Skeletal muscle tissue (tissue), 4 donors: Measurements from ENCODE around the gene HOXD13. TPM values are rescaled to one million over a fixed set of nuclear protein-coding genes. Genes with fewer than 3 reads are reported as not detected.
A peak's percentile ranks its signal among the peaks of the same experiment; 100 is the strongest.

Source experiments
- H3K27ac ChIP-seq: one replicate; pipeline ENCODE4 v1.7.0; 2013; ENCODE audit warnings: mild to moderate bottlenecking, low read depth, low read length, inconsistent platforms
- H3K27me3 ChIP-seq, 3 donors: one replicate each; pipeline ENCODE4 v1.7.0; 2013; ENCODE audit warnings: low read length in 3 of 3; ENCODE audit not compliant: control insufficient read depth in 3 of 3, insufficient read depth in 3 of 3
- H3K36me3 ChIP-seq, 3 donors: one replicate each; pipeline ENCODE4 v1.7.0; 2013; ENCODE audit warnings: low read length in 3 of 3; ENCODE audit not compliant: control insufficient read depth in 3 of 3, insufficient read depth in 3 of 3
- H3K4me1 ChIP-seq, 3 donors: one replicate each; pipeline ENCODE4 v1.7.0; 2013; ENCODE audit warnings: low read length in 3 of 3, mild to moderate bottlenecking in 3 of 3; ENCODE audit not compliant: control insufficient read depth in 3 of 3, insufficient read depth in 3 of 3
- H3K4me3 ChIP-seq, 3 donors: one replicate each; pipeline ENCODE4 v1.7.0; 2013; ENCODE audit warnings: low read length in 3 of 3
- H3K9ac ChIP-seq, 3 donors: one replicate each; pipeline ENCODE4 v1.7.0; 2013; ENCODE audit warnings: low read length in 3 of 3, mild to moderate bottlenecking in 3 of 3, moderate library complexity in 2 of 3, low read depth in 1 of 3
- H3K9me3 ChIP-seq, 3 donors: one replicate each; pipeline ENCODE4 v1.7.0; 2013; ENCODE audit warnings: low read length in 3 of 3; ENCODE audit not compliant: control insufficient read depth in 3 of 3
- total RNA-seq: library from RNA; depleted of rRNA; stranded (reverse); fragments of >200 nt; gene quantifications from one replicate; pipeline ENCODE4 v1.2.3, GENCODE V29; 2014
- donor health status: Osteomylitis.

Gene HOXD13
- total RNA-seq, result under 0.01 TPM

GRCh38 chr2:176092270-176093144, at the start of gene HOXD13:
Gene HOXD13, plus strand, starts transcription at chr2:176092721. Its CDS starts 170 bp downstream, at chr2:176092891.
- Histone ChIP-seq H3K27me3 (peaks cover 93 to 98% (median 95%) of the 10 kb centered on the region in 3 donors), H3K36me3 (no peaks in the 10 kb centered on the region), H3K9me3 (no peaks in the 10 kb centered on the region), H3K4me1 (peaks cover 21 to 23% (median 23%) of the 10 kb centered on the region in 3 donors), H3K9ac (no peak within 1 kb of the TSS), H3K4me3 (peak within 1 kb of the TSS in 2 of 3 donors; percentile 54 to 56), H3K27ac (no peak within 1 kb of the TSS)

DNA sequence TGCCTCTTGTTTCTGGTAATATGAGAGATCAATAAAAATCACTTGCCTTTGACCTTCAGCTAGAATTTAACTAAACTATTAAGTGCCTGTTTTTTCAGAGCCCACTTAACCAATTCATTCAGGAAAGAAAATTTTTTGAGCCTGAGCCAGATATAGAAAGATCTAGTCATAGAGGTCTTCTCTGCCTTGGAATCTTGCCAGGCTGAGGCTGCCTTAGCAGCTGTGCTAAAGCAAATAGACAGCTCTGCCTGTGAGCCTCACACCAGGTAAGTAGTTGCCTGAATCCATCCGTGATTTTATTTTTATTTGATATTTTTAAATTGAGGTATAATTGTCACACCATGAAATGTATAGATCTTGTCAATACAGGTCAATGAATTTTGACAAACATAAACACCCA, 36.1 kb upstream of the HOXD13 start:
- Histone ChIP-seq H3K27ac (no peak overlapping the region), H3K36me3 (no peaks in the 10 kb centered on the region), H3K9me3 (no peaks in the 10 kb centered on the region), H3K4me3 (no peak overlapping the region), H3K4me1 (no peaks in the 10 kb centered on the region), H3K27me3 (peaks cover 0 to 10% (median 10%) of the 10 kb centered on the region in 3 donors), H3K9ac (no peak overlapping the region)

GRCh38 chr2:176063958-176064357, 28.6 kb upstream of the HOXD13 start:
- no peak overlapping the region for H3K9ac ChIP-seq
- H3K27ac ChIP-seq, result no peak overlapping the region
- H3K36me3 ChIP-seq, result no peaks in the 10 kb centered on the region
- peaks cover 35 to 48% (median 38%) of the 10 kb centered on the region in 3 donors for H3K27me3 ChIP-seq
- H3K9me3 ChIP-seq, result no peaks in the 10 kb centered on the region
- H3K4me3 ChIP-seq, result no peak overlapping the region
- peaks cover 20 to 21% (median 21%) of the 10 kb centered on the region in 3 donors for H3K4me1 ChIP-seq

GRCh38 chr2:176066645-176067588, 25.6 kb upstream of the HOXD13 start:
- Histone ChIP-seq H3K27me3 (peaks cover 56 to 68% (median 65%) of the 10 kb centered on the region in 3 donors), H3K9ac (peak overlapping the region; percentile 36 to 60 (median 54)), H3K36me3 (no peaks in the 10 kb centered on the region), H3K27ac (no peak overlapping the region), H3K9me3 (no peaks in the 10 kb centered on the region), H3K4me3 (peak overlapping the region; percentile 65 to 69 (median 65)), H3K4me1 (peaks cover 20 to 21% (median 21%) of the 10 kb centered on the region in 3 donors)

GRCh38 chr2:176067589-176068418, 24.7 kb upstream of the HOXD13 start:
- Histone ChIP-seq H3K4me1 (peaks cover 20 to 22% (median 21%) of the 10 kb centered on the region in 3 donors), H3K4me3 (peak overlapping the region; percentile 65 to 69 (median 65)), H3K27me3 (peaks cover 65 to 73% (median 72%) of the 10 kb centered on the region in 3 donors)

DNA sequence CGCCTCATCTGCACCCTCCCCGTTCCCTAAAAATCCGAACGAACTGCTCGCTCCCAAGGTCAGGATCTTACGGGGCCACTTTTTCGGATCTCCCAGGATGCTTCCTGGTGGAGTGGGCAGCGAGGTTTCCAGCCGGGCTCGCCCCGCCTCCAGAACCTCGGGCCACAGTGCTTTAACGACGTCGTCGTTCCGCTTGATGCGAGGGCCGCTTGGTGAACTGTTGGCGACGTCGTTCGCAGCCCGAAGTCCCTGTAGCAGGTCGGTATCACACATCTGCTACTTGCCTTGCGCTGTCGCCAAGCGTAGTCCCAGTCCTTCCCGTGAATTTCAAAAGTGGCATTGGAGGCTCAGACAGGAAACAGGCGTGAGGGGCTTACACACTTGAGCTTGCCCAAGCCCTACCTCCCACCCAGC, 24.1 kb upstream of the HOXD13 start:
- Histone ChIP-seq H3K27me3 (peaks cover 71 to 79% (median 76%) of the 10 kb centered on the region in 3 donors), H3K27ac (no peak overlapping the region), H3K9ac (no peak overlapping the region), H3K4me3 (peak overlapping the region in 2 of 3 donors; percentile 65 to 69), H3K36me3 (no peaks in the 10 kb centered on the region), H3K9me3 (no peaks in the 10 kb centered on the region), H3K4me1 (peaks cover 21 to 26% (median 24%) of the 10 kb centered on the region in 3 donors)

More at GRCh38 chr2:176067589-176068418, 24.7 kb upstream of the HOXD13 start:
- Histone ChIP-seq H3K9ac (peak overlapping the region; percentile 36 to 60 (median 54)), H3K9me3 (no peaks in the 10 kb centered on the region), H3K36me3 (no peaks in the 10 kb centered on the region), H3K27ac (no peak overlapping the region)

- Histone ChIP-seq H3K9ac (no peak overlapping the region), H3K4me3 (no peak overlapping the region), H3K9me3 (peaks cover 0 to 1% (median 0%) of the 10 kb centered on the region in 3 donors), H3K27ac (no peak overlapping the region), H3K36me3 (no peaks in the 10 kb centered on the region), H3K27me3 (peaks cover 94 to 99% (median 98%) of the 10 kb centered on the region in 3 donors), H3K4me1 (peaks cover 21 to 26% (median 24%) of the 10 kb centered on the region in 3 donors)
These were observed 20.9 kb upstream of the HOXD13 start for GRCh38 chr2:176071330-176072291.

DNA sequence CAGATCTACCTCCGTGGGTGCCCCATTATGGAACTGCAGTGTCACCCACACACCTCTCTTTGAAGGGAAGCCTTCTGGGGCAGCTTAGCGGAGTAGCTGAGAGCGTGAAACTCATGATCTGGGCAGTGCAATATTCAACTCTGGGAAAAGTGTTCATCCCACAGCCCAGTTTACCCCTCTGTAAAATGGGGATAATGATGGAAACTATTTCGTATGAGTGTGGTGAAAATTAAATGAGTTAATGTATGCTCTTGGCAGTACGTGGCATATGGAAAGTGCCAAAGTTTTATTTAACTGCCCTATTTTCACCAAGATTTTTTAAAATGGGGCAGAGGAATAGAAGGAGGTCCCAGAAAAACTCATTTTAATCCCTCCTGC, 20.2 kb upstream of the HOXD13 start:
- no peak overlapping the region for H3K4me3 ChIP-seq
- H3K27ac ChIP-seq, result no peak overlapping the region
- no peak overlapping the region for H3K9ac ChIP-seq
- peaks cover 0 to 1% (median 0%) of the 10 kb centered on the region in 3 donors for H3K9me3 ChIP-seq
- H3K4me1 ChIP-seq, result peaks cover 17 to 20% (median 20%) of the 10 kb centered on the region in 3 donors
- peaks cover 97 to 99% (median 97%) of the 10 kb centered on the region in 3 donors for H3K27me3 ChIP-seq
- no peaks in the 10 kb centered on the region for H3K36me3 ChIP-seq
